Caki2 (cell line): ENCODE results near the gene ELAPOR1. TPM values are rescaled to one million over a fixed set of nuclear protein-coding genes. Genes with fewer than 3 reads are reported as not detected.

Experiments used
- DNase-seq: peaks from one replicate; pipeline ENCODE4 v3.0.0-alpha.2; 2015; ENCODE audit warnings: low read depth
- in situ Hi-C: cut with HindIII; loops from 2 replicates; pipeline ENCODE4 v1.10.0; 2016; ENCODE audit warnings: low sequenced_read_pairs, low pct_unique_long_range_greater_than_20kb, mixed read lengths
- total RNA-seq: library from RNA; depleted of rRNA; stranded (reverse); fragments of >200 nt; shearing (Covaris generic); gene quantifications from 2 replicates; pipeline ENCODE4 v1.2.3, GENCODE V29; 2014; ENCODE audit warnings: low replicate concordance

The ELAPOR1 gene
- total RNA-seq, 1 experiment from 2014 or later = 0.88 TPM

- in situ Hi-C loops = no loop called here
- DNase-seq = peak; percentile 52
These were observed 19.5 kb upstream of the ELAPOR1 start for GRCh38 chr1:109094377-109094803.

- in situ Hi-C loops = no loop called here
- DNase-seq = no peak
These were observed 19.0 kb upstream of the ELAPOR1 start for GRCh38 chr1:109094871-109095270.

- no peak for DNase-seq
These were observed 18.3 kb upstream of the ELAPOR1 start for GRCh38 chr1:109095631-109096030.

GRCh38 chr1:109096120-109096519, 17.8 kb upstream of the ELAPOR1 start:
- in situ Hi-C loops = no loop called here
- DNase-seq = no peak

More at GRCh38 chr1:109095631-109096030, 18.3 kb upstream of the ELAPOR1 start:
- in situ Hi-C loops = no loop called here

- in situ Hi-C loops = no loop called here
- peak; percentile 92 for DNase-seq
These were observed 13.8 kb upstream of the ELAPOR1 start for GRCh38 chr1:109099938-109100773.

GRCh38 chr1:109104364-109105151, 9.4 kb upstream of the ELAPOR1 start:
- DNase-seq = peak; percentile 17
- in situ Hi-C loops = no loop called here

GRCh38 chr1:109105881-109106280, 8.0 kb upstream of the ELAPOR1 start:
- in situ Hi-C loops = no loop called here
- DNase-seq = no peak

- in situ Hi-C loops = no loop called here
- DNase-seq = no peak
These were observed 6.1 kb upstream of the ELAPOR1 start for GRCh38 chr1:109107785-109108184.

GRCh38 chr1:109109906-109110305, 4.0 kb upstream of the ELAPOR1 start:
- DNase-seq = no peak
- in situ Hi-C loops = no loop called here

- DNase-seq = no peak
- in situ Hi-C loops = no loop called here
These were observed 2.4 kb upstream of the ELAPOR1 start for GRCh38 chr1:109111386-109112055.

GRCh38 chr1:109112056-109112651, 1.8 kb upstream of the ELAPOR1 start:
- in situ Hi-C loops = no loop called here
- DNase-seq = peak; percentile 35

- in situ Hi-C loops = no loop called here
- DNase-seq = peak; percentile 77
These were observed 1.1 kb upstream of the ELAPOR1 start for GRCh38 chr1:109112652-109113285.

GRCh38 chr1:109114342-109114674, 393 bp downstream of the ELAPOR1 start:
- no peak for DNase-seq
- in situ Hi-C loops = no loop called here

GRCh38 chr1:109115685-109116084, 1.8 kb downstream of the ELAPOR1 start:
- in situ Hi-C loops = no loop called here
- no peak for DNase-seq

GRCh38 chr1:109116286-109116685, 2.4 kb downstream of the ELAPOR1 start:
- in situ Hi-C loops = no loop called here
- no peak for DNase-seq

- no peak for DNase-seq
- in situ Hi-C loops = no loop called here
These were observed 4.2 kb downstream of the ELAPOR1 start for GRCh38 chr1:109118089-109118488.

- in situ Hi-C loops = no loop called here
- DNase-seq = no peak
These were observed 6.4 kb downstream of the ELAPOR1 start for GRCh38 chr1:109120356-109120755.

GRCh38 chr1:109131059-109131458, 17.1 kb downstream of the ELAPOR1 start:
- in situ Hi-C loops = no loop called here

More at GRCh38 chr1:109131059-109131458, 17.1 kb downstream of the ELAPOR1 start:
- DNase-seq = no peak
